HCT116 (cell line): ENCODE measurements around the gene WNT16. TPM values are rescaled to one million over a fixed set of nuclear protein-coding genes. Genes with fewer than 3 reads are reported as not detected.

Source experiments
- ATAC-seq: fragments of 200-7000 bp; cut with Tn5 transposase; 2 replicates; pipeline ENCODE4 v1.9.1; 2020; ENCODE audit warnings: mild to moderate bottlenecking, moderate library complexity
- BruUV-seq: library from RNA; stranded (reverse); fragments of 400-500 nt; replicated peaks from 2 replicates; lab custom pipeline; 2021; lab: Mats Ljungman, UMichigan
- CTCF ChIA-PET: fragments of 300-600 bp; sonication (Branson Sonifier 250); formaldehyde crosslinking; loops from one replicate; lab custom pipeline; 2021; ENCODE audit warnings: antibody characterized with exemption; lab: Charles Lee
- POLR2A ChIA-PET: fragments of 300-600, 350-600 bp; sonication (Branson Sonifier 250); formaldehyde crosslinking; loops from one replicate; lab custom pipeline; 2021; ENCODE audit warnings: antibody characterized with exemption; lab: Charles Lee
- RAD21 ChIA-PET, 2 experiments: fragments of 300-600 bp; sonication (Branson Sonifier 250); formaldehyde crosslinking; loops; one replicate each; lab custom pipeline; 2023; ENCODE audit warnings: low total read pairs in 2 of 2; ENCODE audit not compliant: uncharacterized antibody in 2 of 2, unreplicated experiment in 2 of 2, low non-redundant PET in 1 of 2; lab: Charles Lee
- DNase-seq: peaks from one replicate; pipeline ENCODE4 v3.0.0-alpha.2; 2010; ENCODE audit warnings: low read depth, low spot score
- H2AFZ ChIP-seq: fragments of 200-600 bp; shearing (Covaris generic), sonication (generic); 2 replicates; pipeline ENCODE4 v1.6.1; 2017; ENCODE audit warnings: low read depth, mixed run types, mixed read lengths, antibody characterized with exemption, low read length; ENCODE audit not compliant: poor library complexity, severe bottlenecking
- H3K27ac ChIP-seq: 2 replicates; pipeline ENCODE4 v1.5.1; 2012; ENCODE audit warnings: low read depth, low read length
- H3K27me3 ChIP-seq: fragments of 200-600 bp; sonication (generic); 2 replicates; pipeline ENCODE4 v1.6.1; 2016; ENCODE audit warnings: mixed run types, low read length, mixed read lengths; ENCODE audit not compliant: insufficient read depth
- H3K36me3 ChIP-seq, 2 experiments: fragments of 200-500 bp in 1 of 2; fragments of 200-600 bp in 1 of 2; sonication (Bioruptor generic) in 1 of 2; sonication (generic) in 1 of 2; 2 replicates each; pipeline versions ENCODE4 v1.5.1 to v1.6.1; 2014 to 2016; ENCODE audit warnings: low read length in 2 of 2, inconsistent platforms in 1 of 2, mixed read lengths in 1 of 2, mixed run types in 1 of 2; ENCODE audit not compliant: insufficient read depth in 2 of 2, control insufficient read depth in 1 of 2
- H3K4me1 ChIP-seq, 2 experiments: fragments of 200-600 bp in 1 of 2; sonication (generic) in 1 of 2; 2 replicates each; pipeline versions ENCODE4 v1.5.1 to v1.6.1; 2012 to 2017; ENCODE audit warnings: low read length in 2 of 2, inconsistent platforms in 1 of 2, mild to moderate bottlenecking in 1 of 2, mixed read lengths in 1 of 2, mixed run types in 1 of 2, moderate library complexity in 1 of 2; ENCODE audit not compliant: insufficient read depth in 2 of 2, control insufficient read depth in 1 of 2
- H3K4me2 ChIP-seq: fragments of 200-600 bp; sonication (generic); 2 replicates; pipeline ENCODE4 v1.6.1; 2017; ENCODE audit warnings: mixed run types, low read length, mixed read lengths
- H3K4me3 ChIP-seq, 2 experiments: fragments of 200-600 bp in 1 of 2; sonication (generic) in 1 of 2; replicated peaks in 1 of 2; 2 replicates each; pipeline ENCODE4 v1.5.1; 2011 to 2016; ENCODE audit warnings: low read length in 2 of 2, control low read depth in 1 of 2, low read depth in 1 of 2, mild to moderate bottlenecking in 1 of 2, mixed read lengths in 1 of 2, mixed run types in 1 of 2
- H3K79me2 ChIP-seq: fragments of 200-600 bp; sonication (generic); 2 replicates; pipeline ENCODE4 v1.6.1; 2017; ENCODE audit warnings: mild to moderate bottlenecking, mixed run types, low read length, moderate library complexity, mixed read lengths; ENCODE audit not compliant: insufficient read depth
- H3K9ac ChIP-seq: fragments of 200-600 bp; sonication (generic); 2 replicates; pipeline ENCODE4 v1.6.1; 2016; ENCODE audit warnings: low read length, mixed read lengths
- H3K9me2 ChIP-seq: fragments of 200-600 bp; sonication (generic), shearing (Covaris generic); 2 replicates; pipeline ENCODE4 v1.6.1; 2017; ENCODE audit warnings: mixed run types, mild to moderate bottlenecking, moderate library complexity; ENCODE audit not compliant: insufficient read depth
- H3K9me3 ChIP-seq, 2 experiments: fragments of 200-500 bp in 1 of 2; fragments of 200-600 bp in 1 of 2; sonication (Bioruptor generic) in 1 of 2; sonication (generic) in 1 of 2; 2 replicates each; pipeline ENCODE4 v1.6.1; 2014 to 2017; ENCODE audit warnings: low read length in 2 of 2, mixed read lengths in 2 of 2, inconsistent platforms in 1 of 2, low read depth in 1 of 2, mild to moderate bottlenecking in 1 of 2, mixed run types in 1 of 2, moderate library complexity in 1 of 2; ENCODE audit not compliant: control insufficient read depth in 1 of 2, insufficient read depth in 1 of 2
- H4K20me1 ChIP-seq: fragments of 200-600 bp; sonication (generic), shearing (Covaris generic); 2 replicates; pipeline ENCODE4 v1.6.1; 2017; ENCODE audit warnings: mixed run types, mild to moderate bottlenecking, moderate library complexity; ENCODE audit not compliant: insufficient read depth
- ATF3 ChIP-seq: IDR thresholded peaks from 2 replicates; pipeline ENCODE4 v1.6.1; 2012
- CBX3 ChIP-seq: IDR thresholded peaks from 2 replicates; pipeline ENCODE4 v1.6.1; 2012; ENCODE audit warnings: low read depth
- CEBPB ChIP-seq: IDR thresholded peaks from 2 replicates; pipeline ENCODE4 v1.6.1; 2012; ENCODE audit warnings: low read depth
- CTCF ChIP-seq, 3 experiments: fragments of 200-600 bp in 1 of 3; sonication (generic) in 1 of 3; IDR thresholded peaks in 2 of 3; conservative IDR thresholded peaks in 1 of 3; 2 replicates each; pipeline ENCODE4 v1.5.1; 2012 to 2017; ENCODE audit warnings: low read depth in 2 of 3, low read length in 2 of 3, antibody characterized with exemption in 1 of 3, borderline replicate concordance in 1 of 3, control low read depth in 1 of 3, mild to moderate bottlenecking in 1 of 3, mixed read lengths in 1 of 3, mixed run types in 1 of 3, moderate library complexity in 1 of 3; ENCODE audit not compliant: insufficient read depth in 1 of 3
- EGR1 ChIP-seq: IDR thresholded peaks from 2 replicates; pipeline ENCODE4 v1.6.1; 2012; ENCODE audit warnings: low read depth
- ELF1 ChIP-seq: IDR thresholded peaks from 2 replicates; pipeline ENCODE4 v1.6.1; 2012; ENCODE audit warnings: low read depth, borderline replicate concordance
- EZH2 ChIP-seq: fragments of 200-600 bp; sonication (generic); IDR thresholded peaks from 2 replicates; pipeline ENCODE4 v1.6.1; 2017; ENCODE audit warnings: antibody characterized with exemption, mixed run types
- EZH2phosphoT487 ChIP-seq: fragments of 200-600 bp; IDR thresholded peaks from 2 replicates; pipeline ENCODE4 v1.6.1; 2018; ENCODE audit warnings: antibody characterized with exemption, borderline replicate concordance
- RAD21 ChIP-seq: IDR thresholded peaks from 2 replicates; pipeline ENCODE4 v1.6.1; 2012; ENCODE audit warnings: low read depth, mild to moderate bottlenecking
- YY1 ChIP-seq: IDR thresholded peaks from 2 replicates; pipeline ENCODE4 v1.6.1; 2011; ENCODE audit warnings: low read length, low read depth, moderate library complexity, mild to moderate bottlenecking; ENCODE audit not compliant: insufficient replicate concordance; ENCODE audit errors: extremely low read depth
- ZFX ChIP-seq: fragments of 450-650 bp; IDR thresholded peaks from 2 replicates; pipeline ENCODE4 v1.6.1; 2017
- ZNF274 ChIP-seq: fragments of 200-500 bp; sonication (Bioruptor generic); IDR thresholded peaks from 2 replicates; pipeline ENCODE4 v1.6.1; 2014; ENCODE audit warnings: mild to moderate bottlenecking, low read depth, low read length, inconsistent platforms
- intact Hi-C: fragments of 100-400 bp; cut with micrococcal nuclease; formaldehyde crosslinking; loops from 2 replicates; pipeline ENCODE4 v1.10.0; 2022
- total RNA-seq: library from RNA; stranded (reverse); gene quantifications from one replicate; pipeline ENCODE4 v1.2.1, GENCODE V29; 2021; ENCODE audit not compliant: unreplicated experiment

Gene WNT16
- total RNA-seq, 1 experiment from 2014 or later, result 152 TPM

- no peak for ATAC-seq
- intact Hi-C loops, result no loop called here
- BruUV-seq, result no TSS peak
- no peak for DNase-seq
- H3K27ac ChIP-seq, result no peak overlapping the region
- H3K27me3 ChIP-seq, result no peaks in the 10 kb centered on the region
- H3K9me2 ChIP-seq, result no peaks in the 10 kb centered on the region
- peaks cover 73% of the 10 kb centered on the region for H4K20me1 ChIP-seq
- H3K36me3 ChIP-seq, result peaks cover 17 to 49% of the 10 kb centered on the region in 2 experiments
- H3K4me1 ChIP-seq, result peaks cover 11 to 39% of the 10 kb centered on the region in 2 experiments; a peak in 3 of 4 replicates
- ChIA-PET POLR2A (no interaction called here), RAD21 (interaction anchor here in 1 of 2 experiments (0.5 kb wide), 1 partner anchor 148 kb away, joined by 5 read pairs; no protein-coding TSS in a partner anchor), CTCF (interaction anchor here (1.4 to 1.7 kb wide), 2 partner anchors 14 to 15 kb away, joined by 6 to 8 read pairs; partner anchors contain the start of gene FAM3C)
- no peak overlapping the region for H3K4me3 ChIP-seq
- no peak overlapping the region for H2AFZ ChIP-seq
- no peaks in the 10 kb centered on the region for H3K9me3 ChIP-seq
- H3K9ac ChIP-seq, result no peak overlapping the region
- H3K4me2 ChIP-seq, result no peak overlapping the region
- TF ChIP-seq CTCF (IDR thresholded peaks at IDR 0.05 in 2 of 3, conservative IDR thresholded peaks at IDR 0.05 in 1 of 3; ENCODE audit: borderline replicate concordance in 1 of 3, insufficient read depth in 1 of 3, low read depth in 2 of 3, low read length in 2 of 3) (no peak), CBX3 (no peak), EGR1 (no peak), EZH2phosphoT487 (no peak), ZFX (no peak), RAD21 (no peak), ELF1 (no peak), YY1 (no peak), ZNF274 (no peak), EZH2 (no peak), ATF3 (no peak), CEBPB (no peak)
- peaks cover 100% of the 10 kb centered on the region for H3K79me2 ChIP-seq
Observed at GRCh38 chr7:121382473-121382872, 53.7 kb downstream of the WNT16 start.
